ENCODE measurements around the gene ANO2. TPM values are rescaled to one million over a fixed set of nuclear protein-coding genes. Genes with fewer than 3 reads are reported as not detected.

Gene ANO2
- total RNA-seq, 6 experiments from 2014 or later, result 0.15 to 0.51 (median 0.25) TPM; not detected in 3

GRCh38 chr12:5927732-5928516 lies 17.1 kb downstream of the ANO2 start:
- H3K27ac Mint-ChIP-seq, result no peak overlapping the region
- no peaks in the 10 kb centered on the region for H3K36me3 Mint-ChIP-seq (ENCODE audit: low read depth)
- H3K9me3 Mint-ChIP-seq, result peaks cover 9% of the 10 kb centered on the region
- peaks cover 14% of the 10 kb centered on the region for H3K27me3 Mint-ChIP-seq (ENCODE audit: insufficient read depth)
- TF ChIP-seq CTCF (IDR thresholded peaks at IDR 0.05), result no peak
- no peaks in the 10 kb centered on the region for H3K4me1 Mint-ChIP-seq (ENCODE audit: low read depth)
- H3K4me3 Mint-ChIP-seq, result no peak overlapping the region
- no peak for DNase-seq

GRCh38 chr12:5925646-5926045 lies 19.4 kb downstream of the ANO2 start:
- Mint-ChIP-seq H3K27me3 (ENCODE audit: insufficient read depth) (peaks cover 14% of the 10 kb centered on the region), H3K9me3 (peaks cover 5% of the 10 kb centered on the region), H3K4me3 (no peak overlapping the region), H3K36me3 (ENCODE audit: low read depth) (no peaks in the 10 kb centered on the region), H3K4me1 (ENCODE audit: low read depth) (no peaks in the 10 kb centered on the region), H3K27ac (no peak overlapping the region)
- no peak for DNase-seq
- no peak for TF ChIP-seq CTCF (IDR thresholded peaks at IDR 0.05)

GRCh38 chr12:5924342-5924741 lies 20.7 kb downstream of the ANO2 start:
- peaks cover 14% of the 10 kb centered on the region for H3K27me3 Mint-ChIP-seq (ENCODE audit: insufficient read depth)
- no peak for DNase-seq
- no peak overlapping the region for H3K27ac Mint-ChIP-seq
- H3K36me3 Mint-ChIP-seq (ENCODE audit: low read depth), result no peaks in the 10 kb centered on the region
- no peak for TF ChIP-seq CTCF (IDR thresholded peaks at IDR 0.05)
- H3K9me3 Mint-ChIP-seq, result peaks cover 5% of the 10 kb centered on the region; the same call in 1 of the 2 replicates
- no peak overlapping the region for H3K4me3 Mint-ChIP-seq
- H3K4me1 Mint-ChIP-seq (ENCODE audit: low read depth), result no peaks in the 10 kb centered on the region

- DNase-seq, result no peak
- H3K27me3 Mint-ChIP-seq (ENCODE audit: insufficient read depth), result peaks cover 14% of the 10 kb centered on the region
- no peaks in the 10 kb centered on the region for H3K4me1 Mint-ChIP-seq (ENCODE audit: low read depth)
- H3K27ac Mint-ChIP-seq, result no peak overlapping the region
- TF ChIP-seq CTCF (IDR thresholded peaks at IDR 0.05), result no peak
- peaks cover 5% of the 10 kb centered on the region; the same call in 1 of the 2 replicates for H3K9me3 Mint-ChIP-seq
- no peak overlapping the region for H3K4me3 Mint-ChIP-seq
- no peaks in the 10 kb centered on the region for H3K36me3 Mint-ChIP-seq (ENCODE audit: low read depth)
Observed at GRCh38 chr12:5923751-5924150, 21.3 kb downstream of the ANO2 start.

GRCh38 chr12:5923043-5923605 lies 21.9 kb downstream of the ANO2 start:
- H3K4me1 Mint-ChIP-seq (ENCODE audit: low read depth), result no peaks in the 10 kb centered on the region
- no peak for TF ChIP-seq CTCF (IDR thresholded peaks at IDR 0.05)
- DNase-seq, result no peak
- peaks cover 14% of the 10 kb centered on the region for H3K27me3 Mint-ChIP-seq (ENCODE audit: insufficient read depth)
- H3K27ac Mint-ChIP-seq, result no peak overlapping the region
- no peak overlapping the region for H3K4me3 Mint-ChIP-seq
- H3K9me3 Mint-ChIP-seq, result peaks cover under 1% of the 10 kb centered on the region; the same call in 1 of the 2 replicates
- no peaks in the 10 kb centered on the region for H3K36me3 Mint-ChIP-seq (ENCODE audit: low read depth)

Data from HFFc6 (cell line).